Lower leg skin (tissue), 4 donors: ENCODE data around the gene DHRS4L2. TPM values are rescaled to one million over a fixed set of nuclear protein-coding genes. Genes with fewer than 3 reads are reported as not detected.

Source experiments
- total RNA-seq, 4 donors: library from RNA; depleted of rRNA; stranded (reverse); fragments of >200 nt; gene quantifications; one replicate each; pipeline ENCODE4 v1.1.0, GENCODE V29; 2016

The DHRS4L2 gene
- total RNA-seq, 4 donors from 2014 or later, result 15.8 to 40.4 (median 23.3) TPM

Other genes with a start within 250 kb of the DHRS4L2 start
- gene DHRS4, start 35.2 kb upstream of the DHRS4L2 start, total RNA-seq, result 10 to 100 TPM; 29.9 to 54.0 (median 38.9) TPM
- 1 to 10 TPM; 2.8 to 7.6 (median 5.2) TPM for gene CARMIL3, start 63.1 kb downstream of the DHRS4L2 start, total RNA-seq
- under 1 TPM in 1 of 4 donors, not detected in 3; 0.39 TPM for gene CPNE6, start 82.6 kb downstream of the DHRS4L2 start, total RNA-seq
- gene PCK2, start 105.4 kb downstream of the DHRS4L2 start, total RNA-seq, result 10 to 100 TPM; 15.4 to 29.0 (median 21.0) TPM
- gene DCAF11, start 125.8 kb downstream of the DHRS4L2 start, total RNA-seq, result 100 to 1,000 TPM in 1 of 4 donors, 10 to 100 TPM in 3; 53.3 to 134 (median 64.3) TPM
- 1 to 10 TPM in 2 of 4 donors, under 1 TPM in 1, not detected in 1; 0.52 to 2.4 (median 2.2) TPM for gene NRL, start 126.0 kb downstream of the DHRS4L2 start, total RNA-seq
- 1 to 10 TPM in 2 of 4 donors, under 1 TPM in 1, not detected in 1; 0.61 to 1.3 (median 1.0) TPM for gene FITM1, start 141.7 kb downstream of the DHRS4L2 start, total RNA-seq
- gene PSME1, start 147.3 kb downstream of the DHRS4L2 start, total RNA-seq, result 100 to 1,000 TPM in 3 of 4 donors, 10 to 100 TPM in 1; 81.3 to 125 (median 114) TPM
- gene EMC9, start 152.7 kb downstream of the DHRS4L2 start, total RNA-seq, result 10 to 100 TPM; 13.3 to 21.8 (median 20.6) TPM
- gene PSME2, start 157.7 kb downstream of the DHRS4L2 start, total RNA-seq, result 10 to 100 TPM; 23.2 to 50.2 (median 31.2) TPM
- gene RNF31, start 158.6 kb downstream of the DHRS4L2 start, total RNA-seq, result 10 to 100 TPM; 53.1 to 98.6 (median 77.3) TPM
- 10 to 100 TPM; 36.1 to 54.1 (median 44.2) TPM for gene IRF9, start 172.3 kb downstream of the DHRS4L2 start, total RNA-seq
- gene REC8, start 183.2 kb downstream of the DHRS4L2 start, total RNA-seq, result 1 to 10 TPM; 1.2 to 7.1 (median 2.4) TPM
- 10 to 100 TPM; 25.1 to 40.0 (median 32.6) TPM for gene IPO4, start 199.9 kb downstream of the DHRS4L2 start, total RNA-seq
- gene TM9SF1, start 206.5 kb downstream of the DHRS4L2 start, total RNA-seq, result 10 to 100 TPM; 44.6 to 64.4 (median 52.9) TPM
- gene TSSK4, start 216.8 kb downstream of the DHRS4L2 start, total RNA-seq, result not detected
- 10 to 100 TPM; 50.3 to 99.6 (median 68.1) TPM for gene CHMP4A, start 224.6 kb downstream of the DHRS4L2 start, total RNA-seq
- 10 to 100 TPM in 3 of 4 donors, 1 to 10 TPM in 1; 9.7 to 12.2 (median 10.7) TPM for gene MDP1, start 227.1 kb downstream of the DHRS4L2 start, total RNA-seq
- 100 to 1,000 TPM in 3 of 4 donors, 10 to 100 TPM in 1; 68.0 to 153 (median 107) TPM for gene NEDD8, start 243.4 kb downstream of the DHRS4L2 start, total RNA-seq
- 10 to 100 TPM; 39.0 to 57.2 (median 49.0) TPM for gene GMPR2, start 244.0 kb downstream of the DHRS4L2 start, total RNA-seq